Calu3 (cell line): Measurements from ENCODE around the gene TYMS. TPM values are rescaled to one million over a fixed set of nuclear protein-coding genes. Genes with fewer than 3 reads are reported as not detected.

ENCODE experiments used
- BruUV-seq: library from RNA; stranded (reverse); fragments of 400-500 nt; replicated peaks from 2 replicates; lab custom pipeline; 2021; lab: Mats Ljungman, UMichigan
- CTCF ChIA-PET: fragments of 300-600 bp; sonication (Branson Sonifier 250); formaldehyde crosslinking; loops from one replicate; lab custom pipeline; 2022; ENCODE audit warnings: antibody characterized with exemption; lab: Charles Lee
- DNase-seq: peaks from one replicate; pipeline ENCODE4 v3.0.0; 2022
- H3K27ac Mint-ChIP-seq: one replicate; pipeline ENCODE4 v1.8.0; 2022; ENCODE audit warnings: mixed read lengths; ENCODE audit not compliant: unreplicated experiment
- H3K27me3 Mint-ChIP-seq: one replicate; pipeline ENCODE4 v1.8.0; 2022; ENCODE audit warnings: mixed read lengths; ENCODE audit not compliant: unreplicated experiment
- H3K36me3 Mint-ChIP-seq: one replicate; pipeline ENCODE4 v1.8.0; 2022; ENCODE audit warnings: mild to moderate bottlenecking, moderate library complexity, mixed read lengths; ENCODE audit not compliant: insufficient read depth, unreplicated experiment
- H3K4me1 Mint-ChIP-seq: one replicate; pipeline ENCODE4 v1.8.0; 2022; ENCODE audit warnings: mild to moderate bottlenecking, low read depth, mixed read lengths; ENCODE audit not compliant: unreplicated experiment
- H3K4me3 Mint-ChIP-seq: one replicate; pipeline ENCODE4 v1.8.0; 2022; ENCODE audit warnings: mild to moderate bottlenecking, low read depth, moderate library complexity, mixed read lengths; ENCODE audit not compliant: unreplicated experiment
- H3K9me3 Mint-ChIP-seq: one replicate; pipeline ENCODE4 v1.8.0; 2022; ENCODE audit warnings: low read depth, mixed read lengths; ENCODE audit not compliant: unreplicated experiment
- intact Hi-C: fragments of 100-400 bp; cut with micrococcal nuclease; formaldehyde crosslinking; loops from one replicate; pipeline ENCODE4 v1.10.0; 2022; ENCODE audit not compliant: unreplicated experiment
- total RNA-seq: library from RNA; stranded (reverse); gene quantifications from 2 replicates; pipeline ENCODE4 v1.2.3, GENCODE V29; 2022
- TF ChIP-seq, protein P1 (sequence below): fragments of 200-600 bp; IDR thresholded peaks from one replicate; pipeline ENCODE4 v1.8.0; 2022; ENCODE audit warnings: antibody characterized with exemption; ENCODE audit not compliant: unreplicated experiment

Gene TYMS
- total RNA-seq, 1 experiment from 2014 or later: 84.1 TPM

DNA sequence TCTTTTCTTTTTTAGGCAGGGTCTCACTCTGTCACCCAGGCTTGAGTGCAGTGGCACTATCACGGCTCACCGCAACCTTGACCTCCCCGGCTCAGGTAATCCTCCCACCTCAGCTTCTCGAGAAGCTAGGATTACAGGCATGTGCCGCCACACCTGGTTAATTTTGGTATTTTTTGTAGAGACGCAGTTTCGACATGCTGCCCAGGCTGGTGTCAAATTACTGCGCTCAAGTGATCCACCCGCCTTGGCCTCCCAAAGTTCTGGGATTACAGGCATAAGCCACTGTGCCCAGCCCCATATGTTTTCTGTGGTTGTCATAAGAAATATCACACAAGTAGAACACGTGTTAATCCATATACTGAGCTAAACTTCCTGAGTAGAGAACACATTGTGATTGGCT is 40.3 kb downstream of the TYMS start:
- Mint-ChIP-seq H3K27me3 (no peaks in the 10 kb centered on the region), H3K4me3 (no peak overlapping the region), H3K27ac (no peak overlapping the region), H3K36me3 (peaks cover 31% of the 10 kb centered on the region), H3K9me3 (no peaks in the 10 kb centered on the region), H3K4me1 (peaks cover 10% of the 10 kb centered on the region)
- intact Hi-C loops: no loop called here
- DNase-seq: no peak
- TF ChIP-seq, protein P1, sequence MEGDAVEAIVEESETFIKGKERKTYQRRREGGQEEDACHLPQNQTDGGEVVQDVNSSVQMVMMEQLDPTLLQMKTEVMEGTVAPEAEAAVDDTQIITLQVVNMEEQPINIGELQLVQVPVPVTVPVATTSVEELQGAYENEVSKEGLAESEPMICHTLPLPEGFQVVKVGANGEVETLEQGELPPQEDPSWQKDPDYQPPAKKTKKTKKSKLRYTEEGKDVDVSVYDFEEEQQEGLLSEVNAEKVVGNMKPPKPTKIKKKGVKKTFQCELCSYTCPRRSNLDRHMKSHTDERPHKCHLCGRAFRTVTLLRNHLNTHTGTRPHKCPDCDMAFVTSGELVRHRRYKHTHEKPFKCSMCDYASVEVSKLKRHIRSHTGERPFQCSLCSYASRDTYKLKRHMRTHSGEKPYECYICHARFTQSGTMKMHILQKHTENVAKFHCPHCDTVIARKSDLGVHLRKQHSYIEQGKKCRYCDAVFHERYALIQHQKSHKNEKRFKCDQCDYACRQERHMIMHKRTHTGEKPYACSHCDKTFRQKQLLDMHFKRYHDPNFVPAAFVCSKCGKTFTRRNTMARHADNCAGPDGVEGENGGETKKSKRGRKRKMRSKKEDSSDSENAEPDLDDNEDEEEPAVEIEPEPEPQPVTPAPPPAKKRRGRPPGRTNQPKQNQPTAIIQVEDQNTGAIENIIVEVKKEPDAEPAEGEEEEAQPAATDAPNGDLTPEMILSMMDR: no peak
- CTCF ChIA-PET: interaction anchor here (0.9 kb wide), 1 partner anchor 19 kb away, joined by 3 read pairs; no protein-coding TSS in a partner anchor
- BruUV-seq: no TSS peak

DNA sequence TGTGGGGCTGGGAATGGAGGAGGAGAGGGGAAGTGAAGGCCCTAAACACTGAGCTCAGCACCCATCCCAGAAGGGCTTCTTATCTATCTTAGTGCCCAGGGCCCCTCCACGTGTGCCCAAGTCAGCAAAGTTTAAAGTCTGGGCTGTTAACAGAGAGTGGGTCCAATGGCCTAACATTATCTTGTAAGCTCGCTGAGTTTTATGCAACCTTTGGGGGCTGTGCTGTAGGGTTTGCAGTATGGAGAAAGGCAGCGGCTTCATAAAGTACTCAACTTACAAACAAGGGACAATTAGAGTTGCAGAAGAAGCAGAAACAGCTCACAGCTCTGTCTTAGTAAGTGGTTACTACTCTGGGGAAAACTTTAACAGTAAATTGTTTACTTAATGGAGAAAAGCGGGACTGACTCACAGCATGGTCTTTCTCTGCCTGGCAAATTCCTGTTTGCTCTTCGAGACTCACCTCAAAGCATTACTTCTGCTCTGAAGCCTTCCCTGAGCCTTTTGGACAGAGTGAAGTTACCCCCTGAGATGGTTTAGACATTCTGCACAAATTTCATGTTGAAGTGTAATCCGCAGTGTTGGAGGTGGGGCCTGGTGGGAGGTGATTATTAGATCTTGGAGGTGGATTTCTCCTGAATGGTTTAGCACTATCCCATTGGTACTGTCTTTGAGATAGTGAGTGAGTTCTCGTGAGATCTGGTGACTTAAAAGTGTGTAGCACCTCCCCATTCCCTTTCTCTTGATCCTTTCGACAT is 45.9 kb downstream of the TYMS start:
- Mint-ChIP-seq H3K36me3 (peaks cover 38% of the 10 kb centered on the region), H3K4me1 (peaks cover 28% of the 10 kb centered on the region), H3K27me3 (no peaks in the 10 kb centered on the region), H3K9me3 (no peaks in the 10 kb centered on the region), H3K4me3 (peak overlapping the region; percentile 37), H3K27ac (peak overlapping the region; percentile 68)
- BruUV-seq: no TSS peak
- no peak for DNase-seq
- TF ChIP-seq, protein P1: no peak
- intact Hi-C loops: loop anchor here (5.0 kb wide), 1 partner anchor 416 kb away; no protein-coding TSS in a partner anchor
- CTCF ChIA-PET: interaction anchor here (0.9 kb wide), 2 partner anchors 9 to 109 kb away, joined by 3 to 4 read pairs; partner anchors contain the start of gene ENOSF1

DNA sequence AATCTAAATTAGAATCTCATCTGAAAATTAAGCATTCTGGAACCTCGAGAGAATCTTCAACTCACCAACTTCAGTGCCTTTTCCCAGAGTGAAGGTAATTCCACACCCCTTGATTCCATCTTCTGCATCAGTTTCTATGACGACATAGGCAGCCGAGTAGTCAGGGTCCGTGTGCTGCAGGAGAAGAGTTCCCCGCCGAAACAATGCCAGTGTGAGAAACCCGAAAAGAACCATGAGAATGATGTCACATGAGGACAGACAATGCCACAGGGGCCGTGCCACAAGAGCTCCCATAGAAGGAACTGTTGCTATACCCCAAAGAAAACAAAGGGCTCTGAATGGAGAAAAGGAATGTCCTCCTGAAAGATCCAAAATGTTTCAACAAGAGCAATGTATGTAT is 49.0 kb downstream of the TYMS start:
- Mint-ChIP-seq H3K9me3 (no peaks in the 10 kb centered on the region), H3K27ac (no peak overlapping the region), H3K4me3 (no peak overlapping the region), H3K27me3 (no peaks in the 10 kb centered on the region), H3K36me3 (peaks cover 41% of the 10 kb centered on the region), H3K4me1 (peaks cover 31% of the 10 kb centered on the region)
- no peak for DNase-seq
- TF ChIP-seq, protein P1: no peak
- intact Hi-C loops: no loop called here
- no TSS peak for BruUV-seq
- CTCF ChIA-PET: no interaction called here

DNA sequence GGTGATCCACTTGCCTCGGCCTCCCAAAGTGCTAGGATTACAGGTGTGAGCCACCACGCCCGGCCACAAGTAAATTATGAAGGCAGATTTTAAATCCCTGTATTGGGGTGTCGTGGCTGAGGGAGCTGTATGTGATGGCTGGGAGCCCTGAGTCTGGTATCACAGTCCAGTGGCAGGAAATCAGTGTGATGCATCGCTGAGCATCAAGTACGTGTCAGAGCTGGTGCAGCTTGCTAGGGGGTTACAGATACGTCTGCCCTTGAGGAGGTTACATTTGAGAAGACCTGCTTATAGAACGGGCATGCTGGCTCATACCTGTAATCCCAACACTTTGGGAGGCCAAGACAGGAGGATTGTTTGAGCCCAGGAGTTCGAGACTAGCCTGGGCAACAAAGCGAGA is 50.6 kb downstream of the TYMS start:
- Mint-ChIP-seq H3K27me3 (no peaks in the 10 kb centered on the region), H3K4me3 (no peak overlapping the region), H3K9me3 (no peaks in the 10 kb centered on the region), H3K36me3 (peaks cover 52% of the 10 kb centered on the region), H3K27ac (no peak overlapping the region), H3K4me1 (peaks cover 25% of the 10 kb centered on the region)
- BruUV-seq: no TSS peak
- CTCF ChIA-PET: no interaction called here
- DNase-seq: no peak
- intact Hi-C loops: no loop called here
- TF ChIP-seq, protein P1: no peak
